CD4-positive, alpha-beta memory T cell (primary cell): Measurements from ENCODE around the gene EIF4EBP3. TPM values are rescaled to one million over a fixed set of nuclear protein-coding genes. Genes with fewer than 3 reads are reported as not detected.

Source experiments
- CTCF ChIA-PET: fragments of 350-600 bp; sonication (Branson Sonifier 250); formaldehyde crosslinking; loops from one replicate; lab custom pipeline; 2021; ENCODE audit warnings: inconsistent platforms; ENCODE audit not compliant: partially characterized antibody; lab: Charles Lee
- POLR2A ChIA-PET: fragments of 350-600 bp; sonication (Branson Sonifier 250); formaldehyde crosslinking; loops from one replicate; lab custom pipeline; 2021; ENCODE audit not compliant: partially characterized antibody; lab: Charles Lee
- DNase-seq, 5 donors: peaks; one replicate each; pipeline versions ENCODE4 v3.0.0 to v3.0.0-alpha.2; 2020 to 2022; ENCODE audit warnings: mixed read lengths in 1 of 5
- H3K27ac ChIP-seq: one replicate; pipeline ENCODE4 v1.7.0; 2013; ENCODE audit warnings: low read depth, low read length
- H3K27me3 ChIP-seq: 2 replicates; pipeline ENCODE4 v1.7.0; 2013; ENCODE audit warnings: mild to moderate bottlenecking, low read length, moderate library complexity; ENCODE audit not compliant: insufficient read depth
- H3K36me3 ChIP-seq: 2 replicates; pipeline ENCODE4 v1.7.0; 2013; ENCODE audit warnings: mild to moderate bottlenecking, low read length, moderate library complexity; ENCODE audit not compliant: insufficient read depth
- H3K4me1 ChIP-seq: 2 replicates; pipeline ENCODE4 v1.7.0; 2013; ENCODE audit warnings: mild to moderate bottlenecking, low read length, moderate library complexity; ENCODE audit not compliant: insufficient read depth
- H3K4me3 ChIP-seq, 2 donors: one replicate each; pipeline ENCODE4 v1.7.0; 2013; ENCODE audit warnings: low read length in 2 of 2, mild to moderate bottlenecking in 1 of 2
- H3K9me3 ChIP-seq, 2 donors: one replicate each; pipeline ENCODE4 v1.7.0; 2013; ENCODE audit warnings: low read length in 2 of 2, control low read depth in 1 of 2; ENCODE audit not compliant: control insufficient read depth in 1 of 2
- H3K27ac Mint-ChIP-seq, 7 donors: one replicate each; pipeline ENCODE4 v1.8.0; 2020 to 2021; ENCODE audit warnings: mixed read lengths in 7 of 7, mild to moderate bottlenecking in 6 of 7, inconsistent platforms in 3 of 7, moderate library complexity in 3 of 7
- H3K27me3 Mint-ChIP-seq, 2 donors: one replicate each; pipeline ENCODE4 v1.8.0; 2020 to 2021; ENCODE audit warnings: mixed read lengths in 2 of 2
- H3K36me3 Mint-ChIP-seq, 2 donors: one replicate each; pipeline ENCODE4 v1.8.0; 2020 to 2021; ENCODE audit warnings: mixed read lengths in 2 of 2, inconsistent platforms in 1 of 2, mild to moderate bottlenecking in 1 of 2
- H3K4me1 Mint-ChIP-seq, 4 donors: one replicate each; pipeline ENCODE4 v1.8.0; 2020 to 2021; ENCODE audit warnings: mixed read lengths in 4 of 4, mild to moderate bottlenecking in 1 of 4
- H3K4me3 Mint-ChIP-seq, 8 donors: one replicate each; pipeline ENCODE4 v1.8.0; 2020 to 2021; ENCODE audit warnings: mixed read lengths in 8 of 8, mild to moderate bottlenecking in 7 of 8, moderate library complexity in 6 of 8, inconsistent platforms in 3 of 8
- H3K9me3 Mint-ChIP-seq, 8 donors: one replicate each; pipeline ENCODE4 v1.8.0; 2020 to 2021; ENCODE audit warnings: mixed read lengths in 8 of 8, mild to moderate bottlenecking in 5 of 8, inconsistent platforms in 3 of 8, moderate library complexity in 1 of 8
- intact Hi-C: fragments of 100-400 bp; cut with micrococcal nuclease; formaldehyde crosslinking; loops from one replicate; pipeline ENCODE4 v1.15.1; 2023
- polyA plus RNA-seq, 2 donors: library from polyadenylated mRNA; unstranded; fragments of 300-500 nt; fragmentation: Illumina TruSeq; gene quantifications; one replicate each; pipeline ENCODE4 v1.2.3, GENCODE V29; 2021
- total RNA-seq, 2 experiments: library from RNA; stranded (reverse); gene quantifications; one replicate each; pipeline ENCODE4 v1.2.3, GENCODE V29; 2021

EIF4EBP3 gene
- total and polyA plus RNA-seq, 4 experiments from 2014 or later, result 15.3 to 44.3 (median 25.3) TPM

- Histone ChIP-seq H3K27me3 (no peaks in the 10 kb centered on the region), H3K36me3 (peaks cover 15% of the 10 kb centered on the region), H3K4me1 (peaks cover 48% of the 10 kb centered on the region), H3K9me3 (no peaks in the 10 kb centered on the region), H3K4me3 (no peak overlapping the region), H3K27ac (no peak overlapping the region)
- POLR2A ChIA-PET, result interaction anchor here (2.0 to 5.4 kb wide), 6 partner anchors 10 to 165 kb away, joined by 7 to 40 read pairs (median 16); partner anchors contain the start of genes ANKHD1, CD14, HARS1 and HARS2
- intact Hi-C loops, result loop anchor here (10.0 kb wide), 1 partner anchor 1068 kb away; the partner anchor contains the start of genes HDAC3 and RELL2
- CTCF ChIA-PET, result interaction anchor here (1.6 kb wide), 2 partner anchors 19 to 68 kb away, joined by 3 to 5 read pairs; partner anchors contain the start of gene EIF4EBP3
- Mint-ChIP-seq H3K36me3 (peaks cover 20 to 49% of the 10 kb centered on the region in 2 donors), H3K4me3 (peak overlapping the region in 4 of 8 donors; percentile 10 to 25 (median 22)), H3K4me1 (peaks cover 34 to 77% (median 59%) of the 10 kb centered on the region in 4 donors), H3K27me3 (no peaks in the 10 kb centered on the region), H3K27ac (peak overlapping the region in 5 of 7 donors; percentile 23 to 91 (median 60)), H3K9me3 (no peaks in the 10 kb centered on the region)
- DNase-seq, result no peak
These were observed 19.2 kb downstream of the EIF4EBP3 start for GRCh38 chr5:140566665-140567064.

- ChIA-PET POLR2A (interaction anchor here (2.0 kb wide), 3 partner anchors 10 to 166 kb away, joined by 7 to 12 read pairs (median 9); partner anchors contain the start of genes ANKHD1, HARS1, HARS2 and SRA1), CTCF (interaction anchor here (1.6 kb wide), 1 partner anchor 20 kb away, joined by 3 read pairs; the partner anchor contains the start of gene EIF4EBP3)
- H3K9me3 Mint-ChIP-seq, result no peaks in the 10 kb centered on the region
- Histone ChIP-seq H3K4me1 (peaks cover 48% of the 10 kb centered on the region), H3K9me3 (no peaks in the 10 kb centered on the region), H3K36me3 (peaks cover 15% of the 10 kb centered on the region), H3K27me3 (no peaks in the 10 kb centered on the region), H3K4me3 (no peak overlapping the region), H3K27ac (no peak overlapping the region)
- peaks cover 34 to 77% (median 58%) of the 10 kb centered on the region in 4 donors for H3K4me1 Mint-ChIP-seq
- no peak for DNase-seq
- H3K36me3 Mint-ChIP-seq, result peaks cover 20 to 49% of the 10 kb centered on the region in 2 donors
- intact Hi-C loops, result loop anchor here (10.0 kb wide), 1 partner anchor 1068 kb away; the partner anchor contains the start of genes HDAC3 and RELL2
- no peaks in the 10 kb centered on the region for H3K27me3 Mint-ChIP-seq
- peak overlapping the region in 5 of 8 donors; percentile 10 to 35 (median 20) for H3K4me3 Mint-ChIP-seq
- peak overlapping the region in 3 of 7 donors; percentile 68 to 91 (median 89) for H3K27ac Mint-ChIP-seq
These were observed 19.8 kb downstream of the EIF4EBP3 start for GRCh38 chr5:140567136-140567818.

GRCh38 chr5:140567871-140568270 is 20.4 kb downstream of the EIF4EBP3 start:
- POLR2A ChIA-PET, result interaction anchor here (1.1 to 2.0 kb wide), 4 partner anchors 11 to 166 kb away, joined by 3 to 9 read pairs (median 6); partner anchors contain the start of genes ANKHD1, IK and SRA1

GRCh38 chr5:140568443-140569063 is 21.1 kb downstream of the EIF4EBP3 start:
- Histone ChIP-seq H3K4me3 (peak overlapping the region in 1 of 2 donors; percentile 23), H3K27ac (peak overlapping the region; percentile 77), H3K36me3 (peaks cover 15% of the 10 kb centered on the region), H3K4me1 (peaks cover 43% of the 10 kb centered on the region), H3K27me3 (no peaks in the 10 kb centered on the region), H3K9me3 (no peaks in the 10 kb centered on the region)
- H3K27me3 Mint-ChIP-seq, result no peaks in the 10 kb centered on the region
- H3K9me3 Mint-ChIP-seq, result no peaks in the 10 kb centered on the region
- ChIA-PET POLR2A (interaction anchor here (1.1 to 1.9 kb wide), 6 partner anchors 11 to 166 kb away, joined by 3 to 7 read pairs (median 5); partner anchors contain the start of genes EIF4EBP3, IK and SRA1), CTCF (interaction anchor here (0.7 to 1.2 kb wide), 3 partner anchors 11 to 70 kb away, joined by 3 to 4 read pairs (median 3); partner anchors contain the start of gene SRA1)
- peak overlapping the region in 7 of 8 donors; percentile 76 to 91 (median 81) for H3K4me3 Mint-ChIP-seq
- peaks cover 25 to 52% of the 10 kb centered on the region in 2 donors for H3K36me3 Mint-ChIP-seq
- DNase-seq, result no peak
- H3K27ac Mint-ChIP-seq, result peak overlapping the region; percentile 97 to 99 (median 98)
- intact Hi-C loops, result loop anchor here (10.0 kb wide), 1 partner anchor 1066 kb away; the partner anchor contains the start of genes HDAC3 and RELL2
- H3K4me1 Mint-ChIP-seq, result peaks cover 28 to 65% (median 49%) of the 10 kb centered on the region in 4 donors

More at GRCh38 chr5:140567871-140568270, 20.4 kb downstream of the EIF4EBP3 start:
- Mint-ChIP-seq H3K36me3 (peaks cover 20 to 49% of the 10 kb centered on the region in 2 donors), H3K27ac (peak overlapping the region in 6 of 7 donors; percentile 62 to 99 (median 98)), H3K4me3 (peak overlapping the region in 1 of 8 donors; percentile 35), H3K9me3 (no peaks in the 10 kb centered on the region), H3K4me1 (peaks cover 30 to 72% (median 53%) of the 10 kb centered on the region in 4 donors), H3K27me3 (no peaks in the 10 kb centered on the region)
- H3K27ac ChIP-seq, result no peak overlapping the region
- intact Hi-C loops, result loop anchor here (10.0 kb wide), 1 partner anchor 1067 kb away; the partner anchor contains the start of genes HDAC3 and RELL2
- no peaks in the 10 kb centered on the region for H3K27me3 ChIP-seq
- DNase-seq, result no peak
- no peak overlapping the region for H3K4me3 ChIP-seq
- CTCF ChIA-PET, result interaction anchor here (1.1 to 1.6 kb wide), 2 partner anchors 20 to 66 kb away, joined by 3 read pairs; partner anchors contain the start of gene EIF4EBP3
- peaks cover 15% of the 10 kb centered on the region for H3K36me3 ChIP-seq
- H3K4me1 ChIP-seq, result peaks cover 48% of the 10 kb centered on the region
- H3K9me3 ChIP-seq, result no peaks in the 10 kb centered on the region

GRCh38 chr5:140569197-140569596 is 21.7 kb downstream of the EIF4EBP3 start:
- peak overlapping the region; percentile 77 for H3K27ac ChIP-seq
- peak in 1 of 5 donors; percentile 26 for DNase-seq
- no peaks in the 10 kb centered on the region for H3K9me3 ChIP-seq
- peaks cover 15% of the 10 kb centered on the region for H3K36me3 ChIP-seq
- peak overlapping the region in 1 of 2 donors; percentile 23 for H3K4me3 ChIP-seq
- Mint-ChIP-seq H3K27ac (peak overlapping the region; percentile 97 to 99 (median 98)), H3K36me3 (peaks cover 25 to 49% of the 10 kb centered on the region in 2 donors), H3K9me3 (no peaks in the 10 kb centered on the region), H3K4me1 (peaks cover 24 to 60% (median 45%) of the 10 kb centered on the region in 4 donors), H3K4me3 (peak overlapping the region; percentile 76 to 91 (median 81)), H3K27me3 (no peaks in the 10 kb centered on the region)
- intact Hi-C loops, result loop anchor here (10.0 kb wide), 1 partner anchor 1066 kb away; the partner anchor contains the start of genes HDAC3 and RELL2
- H3K27me3 ChIP-seq, result no peaks in the 10 kb centered on the region
- POLR2A ChIA-PET, result interaction anchor here (0.9 to 1.9 kb wide), 9 partner anchors 11 to 167 kb away, joined by 3 to 8 read pairs (median 4); partner anchors contain the start of genes EIF4EBP3, HARS1, HARS2 and IK
- peaks cover 37% of the 10 kb centered on the region for H3K4me1 ChIP-seq
- CTCF ChIA-PET, result interaction anchor here (0.7 to 2.6 kb wide), 4 partner anchors 12 to 69 kb away, joined by 3 to 8 read pairs (median 4); partner anchors contain the start of genes EIF4EBP3 and SRA1

DNA sequence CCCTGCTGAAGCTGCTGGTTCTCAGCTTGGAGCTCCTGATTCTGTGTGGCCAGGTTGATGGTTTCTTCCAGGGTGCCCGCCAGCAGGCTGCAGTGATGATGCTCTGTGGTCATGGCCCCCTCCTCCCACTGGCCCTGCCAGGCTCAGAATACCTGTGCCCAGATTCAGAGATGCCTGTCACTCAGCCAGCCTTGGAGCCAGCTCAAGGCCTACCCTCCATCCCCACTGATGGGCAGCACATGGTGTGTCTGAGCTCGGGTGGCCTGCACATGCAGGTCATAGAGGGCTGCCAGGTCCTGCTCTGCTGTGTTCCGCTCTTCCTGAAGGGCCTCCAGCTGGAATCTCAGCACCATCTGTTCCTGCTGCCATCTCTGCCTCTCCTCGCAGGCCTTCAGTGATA is 22.6 kb downstream of the EIF4EBP3 start:
- H3K36me3 ChIP-seq, result peaks cover 15% of the 10 kb centered on the region
- H3K9me3 Mint-ChIP-seq, result no peaks in the 10 kb centered on the region
- no peaks in the 10 kb centered on the region for H3K27me3 Mint-ChIP-seq
- peak overlapping the region; percentile 97 to 99 (median 98) for H3K27ac Mint-ChIP-seq
- H3K36me3 Mint-ChIP-seq, result peaks cover 25 to 44% of the 10 kb centered on the region in 2 donors
- peak overlapping the region; percentile 77 for H3K27ac ChIP-seq
- ChIA-PET POLR2A (interaction anchor here (1.2 to 1.9 kb wide), 6 partner anchors 10 to 168 kb away, joined by 3 to 8 read pairs (median 5); partner anchors contain the start of genes EIF4EBP3, IK, NDUFA2 and TMCO6), CTCF (interaction anchor here (0.9 to 2.6 kb wide), 2 partner anchors 23 to 64 kb away, joined by 3 to 8 read pairs; partner anchors contain the start of gene EIF4EBP3)
- peak overlapping the region in 1 of 8 donors; percentile 54 for H3K4me3 Mint-ChIP-seq
- H3K9me3 ChIP-seq, result no peaks in the 10 kb centered on the region
- H3K4me3 ChIP-seq, result no peak overlapping the region
- H3K4me1 Mint-ChIP-seq, result peaks cover 19 to 53% (median 39%) of the 10 kb centered on the region in 4 donors
- DNase-seq, result no peak
- intact Hi-C loops, result no loop called here
- peaks cover 36% of the 10 kb centered on the region for H3K4me1 ChIP-seq
- H3K27me3 ChIP-seq, result no peaks in the 10 kb centered on the region
